ENCODE data around the gene SLC49A4. TPM values are rescaled to one million over a fixed set of nuclear protein-coding genes. Genes with fewer than 3 reads are reported as not detected.
"Not testable (repeated sequence)": the region's sequence is repeated elsewhere in the genome, so short reads cannot be mapped to it uniquely, and the experiment has no call there.

The SLC49A4 gene
- 9.9 and 10.2 TPM in 2 replicates for total RNA-seq (2014; rRNA removed; shearing (Covaris generic); ENCODE audit: low replicate concordance)

- H3K27me3 ChIP-seq: no peaks in the 10 kb centered on the region
- DNase-seq: peak; percentile 82
- H3K36me3 ChIP-seq: no peaks in the 10 kb centered on the region
- H3K9me3 ChIP-seq: no peaks in the 10 kb centered on the region
- peak within 1 kb of the TSS; percentile 84 for H3K4me3 ChIP-seq
Observed at GRCh38 chr3:122794779-122795673, at the start of gene SLC49A4. SLC49A4 (plus strand) TSS chr3:122795069; CDS start chr3:122795193, 124 bp downstream.

- Histone ChIP-seq H3K27me3 (no peaks in the 10 kb centered on the region), H3K36me3 (peaks cover 1% of the 10 kb centered on the region; the same call in 1 of the 2 replicates), H3K4me3 (no peak overlapping the region), H3K9me3 (peaks cover 5% of the 10 kb centered on the region; the same call in 1 of the 2 replicates)
- DNase-seq: no peak
Observed at GRCh38 chr3:122745369-122746021, 49.4 kb upstream of the SLC49A4 start.

GRCh38 chr3:122747295-122747694 lies 47.6 kb upstream of the SLC49A4 start:
- not testable (repeated sequence) for H3K36me3 ChIP-seq, H3K27me3 ChIP-seq, DNase-seq, H3K4me3 ChIP-seq, H3K9me3 ChIP-seq

GRCh38 chr3:122748347-122748746 lies 46.5 kb upstream of the SLC49A4 start:
- no peak for DNase-seq
- no peaks in the 10 kb centered on the region for H3K36me3 ChIP-seq

GRCh38 chr3:122754929-122755328 lies 39.9 kb upstream of the SLC49A4 start:
- Histone ChIP-seq H3K4me3 (no peak overlapping the region), H3K36me3 (peaks cover 11% of the 10 kb centered on the region), H3K9me3 (no peaks in the 10 kb centered on the region), H3K27me3 (no peaks in the 10 kb centered on the region)
- no peak for DNase-seq

More at GRCh38 chr3:122748347-122748746, 46.5 kb upstream of the SLC49A4 start:
- Histone ChIP-seq H3K9me3 (no peaks in the 10 kb centered on the region), H3K4me3 (no peak overlapping the region), H3K27me3 (no peaks in the 10 kb centered on the region)

- H3K4me3 ChIP-seq: no peak overlapping the region
- no peaks in the 10 kb centered on the region for H3K27me3 ChIP-seq
- no peak for DNase-seq
Observed at GRCh38 chr3:122755491-122755890, 39.4 kb upstream of the SLC49A4 start.

GRCh38 chr3:122758877-122759560 lies 35.9 kb upstream of the SLC49A4 start:
- H3K9me3 ChIP-seq: no peaks in the 10 kb centered on the region
- H3K4me3 ChIP-seq: no peak overlapping the region
- no peak for DNase-seq
- H3K27me3 ChIP-seq: no peaks in the 10 kb centered on the region
- H3K36me3 ChIP-seq: peaks cover 9% of the 10 kb centered on the region

More at GRCh38 chr3:122755491-122755890, 39.4 kb upstream of the SLC49A4 start:
- Histone ChIP-seq H3K9me3 (no peaks in the 10 kb centered on the region), H3K36me3 (peaks cover 11% of the 10 kb centered on the region)

- no peaks in the 10 kb centered on the region; the same call in 1 of the 2 replicates for H3K36me3 ChIP-seq
- H3K9me3 ChIP-seq: no peaks in the 10 kb centered on the region
- no peaks in the 10 kb centered on the region for H3K27me3 ChIP-seq
- H3K4me3 ChIP-seq: no peak overlapping the region
- no peak for DNase-seq
Observed at GRCh38 chr3:122760453-122761271, 34.2 kb upstream of the SLC49A4 start.

- no peak overlapping the region for H3K4me3 ChIP-seq
- no peaks in the 10 kb centered on the region; the same call in 1 of the 2 replicates for H3K27me3 ChIP-seq
- no peak for DNase-seq
- no peaks in the 10 kb centered on the region for H3K9me3 ChIP-seq
- H3K36me3 ChIP-seq: no peaks in the 10 kb centered on the region; the same call in 1 of the 2 replicates
Observed at GRCh38 chr3:122766430-122766829, 28.4 kb upstream of the SLC49A4 start.

- H3K4me3 ChIP-seq: no peak overlapping the region
- no peaks in the 10 kb centered on the region; the same call in 1 of the 2 replicates for H3K27me3 ChIP-seq
- H3K9me3 ChIP-seq: no peaks in the 10 kb centered on the region
- DNase-seq: no peak
- H3K36me3 ChIP-seq: no peaks in the 10 kb centered on the region; the same call in 1 of the 2 replicates
Observed at GRCh38 chr3:122767540-122768372, 27.1 kb upstream of the SLC49A4 start.

- no peaks in the 10 kb centered on the region for H3K9me3 ChIP-seq
- no peak for DNase-seq
- no peaks in the 10 kb centered on the region; the same call in 1 of the 2 replicates for H3K27me3 ChIP-seq
- no peak overlapping the region for H3K4me3 ChIP-seq
- H3K36me3 ChIP-seq: no peaks in the 10 kb centered on the region; the same call in 1 of the 2 replicates
Observed at GRCh38 chr3:122770521-122771202, 24.2 kb upstream of the SLC49A4 start.

GRCh38 chr3:122772827-122773226 lies 22.0 kb upstream of the SLC49A4 start:
- Histone ChIP-seq H3K27me3 (no peaks in the 10 kb centered on the region), H3K4me3 (no peak overlapping the region), H3K9me3 (no peaks in the 10 kb centered on the region), H3K36me3 (no peaks in the 10 kb centered on the region)
- DNase-seq: no peak

GRCh38 chr3:122773944-122774509 lies 20.8 kb upstream of the SLC49A4 start:
- no peak for DNase-seq
- Histone ChIP-seq H3K27me3 (no peaks in the 10 kb centered on the region), H3K9me3 (no peaks in the 10 kb centered on the region), H3K4me3 (no peak overlapping the region), H3K36me3 (no peaks in the 10 kb centered on the region)

GRCh38 chr3:122774564-122774963 lies 20.3 kb upstream of the SLC49A4 start:
- Histone ChIP-seq H3K9me3 (no peaks in the 10 kb centered on the region), H3K4me3 (no peak overlapping the region), H3K27me3 (no peaks in the 10 kb centered on the region), H3K36me3 (no peaks in the 10 kb centered on the region)
- no peak for DNase-seq

Data from MG63 (cell line).